ENCODE results near the gene DNAAF8.

The DNAAF8 gene

GRCh38 chr16:4695473-4696171 is 38.7 kb upstream of the DNAAF8 start:
- DNase-seq (ENCODE audit: low read depth) = no peak

GRCh38 chr16:4696172-4696904 is 38.0 kb upstream of the DNAAF8 start:
- no peak for DNase-seq (ENCODE audit: low read depth)

- no peak for DNase-seq (ENCODE audit: low read depth)
These were observed 37.2 kb upstream of the DNAAF8 start for GRCh38 chr16:4696905-4697847.

- no peak for DNase-seq (ENCODE audit: low read depth)
These were observed 36.5 kb upstream of the DNAAF8 start for GRCh38 chr16:4697848-4698291.

GRCh38 chr16:4698321-4699045 is 35.9 kb upstream of the DNAAF8 start:
- no peak for DNase-seq (ENCODE audit: low read depth)

- no peak for DNase-seq (ENCODE audit: low read depth)
These were observed 35.2 kb upstream of the DNAAF8 start for GRCh38 chr16:4699046-4699556.

- DNase-seq (ENCODE audit: low read depth) = no peak
These were observed 33.8 kb upstream of the DNAAF8 start for GRCh38 chr16:4700380-4700996.

GRCh38 chr16:4700997-4701743 is 33.2 kb upstream of the DNAAF8 start:
- no peak for DNase-seq (ENCODE audit: low read depth)

GRCh38 chr16:4701791-4702465 is 32.4 kb upstream of the DNAAF8 start:
- DNase-seq (ENCODE audit: low read depth) = no peak

- no peak for DNase-seq (ENCODE audit: low read depth)
These were observed 31.9 kb upstream of the DNAAF8 start for GRCh38 chr16:4702466-4702808.

- DNase-seq (ENCODE audit: low read depth) = no peak
These were observed 30.4 kb upstream of the DNAAF8 start for GRCh38 chr16:4703906-4704305.

GRCh38 chr16:4704491-4704890 is 29.8 kb upstream of the DNAAF8 start:
- no peak for DNase-seq (ENCODE audit: low read depth)

GRCh38 chr16:4704913-4705312 is 29.4 kb upstream of the DNAAF8 start:
- DNase-seq (ENCODE audit: low read depth) = no peak

GRCh38 chr16:4706871-4707270 is 27.5 kb upstream of the DNAAF8 start:
- DNase-seq (ENCODE audit: low read depth) = no peak

- no peak for DNase-seq (ENCODE audit: low read depth)
These were observed 24.9 kb upstream of the DNAAF8 start for GRCh38 chr16:4709481-4709880.

GRCh38 chr16:4713663-4714501 is 20.5 kb upstream of the DNAAF8 start:
- DNase-seq (ENCODE audit: low read depth) = no peak

GRCh38 chr16:4714996-4715395 is 19.3 kb upstream of the DNAAF8 start:
- DNase-seq (ENCODE audit: low read depth) = no peak

GRCh38 chr16:4718466-4718865 is 15.9 kb upstream of the DNAAF8 start:
- no peak for DNase-seq (ENCODE audit: low read depth)
